ES-I3 (cell line): ENCODE measurements around the gene HOXA7.

Experiments
- H3K36me3 ChIP-seq: 2 replicates; pipeline ENCODE4 v1.6.1; 2013; ENCODE audit warnings: mild to moderate bottlenecking, low read length, control low read depth, moderate library complexity; ENCODE audit not compliant: insufficient read depth
- H3K4me1 ChIP-seq: 2 replicates; pipeline ENCODE4 v1.6.1; 2013; ENCODE audit warnings: mild to moderate bottlenecking, control low read depth, low read length; ENCODE audit not compliant: insufficient read depth
- H3K9ac ChIP-seq: 2 replicates; pipeline ENCODE4 v1.6.1; 2013; ENCODE audit warnings: low read depth, mild to moderate bottlenecking, low read length, moderate library complexity
- H3K9me3 ChIP-seq: 2 replicates; pipeline ENCODE4 v1.6.1; 2013; ENCODE audit warnings: mild to moderate bottlenecking, low read length, moderate library complexity; ENCODE audit not compliant: control insufficient read depth, insufficient read depth

The HOXA7 gene

DNA sequence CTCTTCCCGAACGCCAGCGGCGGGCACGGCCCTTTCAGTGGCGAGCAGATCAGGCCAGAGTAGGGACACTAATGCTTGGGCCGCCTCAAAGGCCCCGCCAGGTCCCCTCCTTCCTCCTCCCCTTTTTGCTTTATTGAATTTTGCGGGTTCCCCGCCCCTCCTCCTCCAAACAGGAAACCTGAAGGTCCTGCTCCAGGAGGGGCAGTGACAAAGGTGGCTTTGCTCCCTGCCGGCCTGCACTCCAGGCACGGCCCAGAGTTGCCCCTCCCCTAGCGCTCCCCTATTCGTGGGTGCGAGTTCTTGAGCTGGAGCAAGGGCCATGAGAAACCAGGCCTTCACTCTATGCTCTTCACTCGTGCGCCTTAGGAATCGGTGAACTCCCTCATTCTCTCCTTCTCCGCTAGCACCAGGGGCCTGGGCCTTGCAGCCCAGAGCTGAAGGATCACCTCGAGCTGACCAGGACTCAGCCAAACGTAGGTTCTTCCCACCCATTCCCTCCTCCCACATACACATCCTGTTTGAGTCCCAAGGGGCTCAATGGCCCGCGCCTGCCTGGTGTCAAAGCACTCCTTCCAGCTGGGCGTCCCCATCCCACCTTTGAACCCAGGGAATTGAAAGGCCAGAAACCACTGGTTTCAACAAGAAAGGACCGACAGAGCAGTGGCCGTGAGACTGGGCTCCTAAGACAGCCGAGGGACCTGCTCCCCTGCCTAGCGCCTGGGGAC is 8.3 kb downstream of the HOXA7 start:
- Histone ChIP-seq H3K9ac (no peak overlapping the region), H3K4me1 (no peaks in the 10 kb centered on the region), H3K36me3 (no peaks in the 10 kb centered on the region), H3K9me3 (no peaks in the 10 kb centered on the region)

GRCh38 chr7:27147199-27148030 is 9.1 kb downstream of the HOXA7 start, which contains the start of gene HOXA6:
HOXA6 (minus strand) TSS chr7:27147774; CDS start chr7:27147749, 25 bp downstream.
- H3K9ac ChIP-seq, result no peak within 1 kb of the TSS; the same call in 1 of the 2 replicates
- H3K36me3 ChIP-seq, result no peaks in the 10 kb centered on the region
- H3K4me1 ChIP-seq, result no peaks in the 10 kb centered on the region
- no peaks in the 10 kb centered on the region for H3K9me3 ChIP-seq

- H3K9me3 ChIP-seq, result no peaks in the 10 kb centered on the region
- H3K36me3 ChIP-seq, result no peaks in the 10 kb centered on the region
- no peak overlapping the region for H3K9ac ChIP-seq
- H3K4me1 ChIP-seq, result 0 out of 2 replicates have a peak, but pooled peaks cover 2% of the 10 kb centered on the region
Measured at GRCh38 chr7:27146491-27147198, 9.8 kb downstream of the HOXA7 start.

DNA sequence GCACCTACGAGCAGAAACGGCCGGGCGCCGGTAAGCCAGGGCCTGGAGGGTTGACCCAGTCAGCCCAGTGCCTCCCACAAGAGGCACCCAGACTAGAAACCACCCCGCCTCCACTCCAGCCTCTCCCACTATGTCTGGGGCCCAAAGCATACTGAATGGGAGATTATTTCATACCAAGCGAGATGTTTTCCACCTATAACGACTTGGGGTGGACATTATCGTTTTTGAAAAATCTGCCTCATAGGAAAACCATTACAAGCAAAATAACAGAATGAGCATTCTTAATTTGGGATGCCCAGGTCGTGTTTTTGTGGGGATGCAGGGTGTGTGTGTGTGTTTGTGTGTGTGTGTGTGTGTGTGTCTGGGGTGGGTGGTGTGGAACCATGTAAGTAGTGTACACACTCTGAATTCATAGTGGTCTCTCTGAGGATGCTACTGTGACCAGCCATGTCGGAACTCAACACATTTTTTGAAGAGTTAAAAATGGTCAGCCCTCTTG is 10.5 kb downstream of the HOXA7 start:
- Histone ChIP-seq H3K9ac (no peak overlapping the region), H3K4me1 (0 out of 2 replicates have a peak, but pooled peaks cover 4% of the 10 kb centered on the region), H3K36me3 (no peaks in the 10 kb centered on the region), H3K9me3 (no peaks in the 10 kb centered on the region)

GRCh38 chr7:27145165-27145913 is 11.1 kb downstream of the HOXA7 start:
- H3K9ac ChIP-seq, result no peak overlapping the region
- H3K4me1 ChIP-seq, result 0 out of 2 replicates have a peak, but pooled peaks cover 4% of the 10 kb centered on the region
- H3K36me3 ChIP-seq, result no peaks in the 10 kb centered on the region
- H3K9me3 ChIP-seq, result no peaks in the 10 kb centered on the region

GRCh38 chr7:27144781-27145164 is 11.7 kb downstream of the HOXA7 start:
- no peaks in the 10 kb centered on the region for H3K9me3 ChIP-seq
- H3K36me3 ChIP-seq, result no peaks in the 10 kb centered on the region
- H3K4me1 ChIP-seq, result 0 out of 2 replicates have a peak, but pooled peaks cover 4% of the 10 kb centered on the region
- no peak overlapping the region for H3K9ac ChIP-seq

GRCh38 chr7:27143950-27144780 is 12.3 kb downstream of the HOXA7 start:
- Histone ChIP-seq H3K9me3 (no peaks in the 10 kb centered on the region), H3K36me3 (no peaks in the 10 kb centered on the region)

GRCh38 chr7:27143023-27143949 is 13.2 kb downstream of the HOXA7 start, which contains the start of gene HOXA5:
HOXA5 (minus strand) TSS chr7:27143681; CDS start chr7:27143607, 74 bp downstream.
- 0 out of 2 replicates have a peak, but pooled peaks cover 4% of the 10 kb centered on the region for H3K4me1 ChIP-seq
- no peaks in the 10 kb centered on the region for H3K9me3 ChIP-seq
- H3K36me3 ChIP-seq, result no peaks in the 10 kb centered on the region
- H3K9ac ChIP-seq, result peak within 1 kb of the TSS; percentile 57; the same call in 1 of the 2 replicates

More at GRCh38 chr7:27143950-27144780, 12.3 kb downstream of the HOXA7 start:
- Histone ChIP-seq H3K4me1 (0 out of 2 replicates have a peak, but pooled peaks cover 4% of the 10 kb centered on the region), H3K9ac (no peak overlapping the region)

- Histone ChIP-seq H3K9me3 (no peaks in the 10 kb centered on the region), H3K9ac (peak overlapping the region; percentile 57; the same call in 1 of the 2 replicates), H3K4me1 (0 out of 2 replicates have a peak, but pooled peaks cover 4% of the 10 kb centered on the region), H3K36me3 (no peaks in the 10 kb centered on the region)
Measured at GRCh38 chr7:27142580-27143022, 13.9 kb downstream of the HOXA7 start.

DNA sequence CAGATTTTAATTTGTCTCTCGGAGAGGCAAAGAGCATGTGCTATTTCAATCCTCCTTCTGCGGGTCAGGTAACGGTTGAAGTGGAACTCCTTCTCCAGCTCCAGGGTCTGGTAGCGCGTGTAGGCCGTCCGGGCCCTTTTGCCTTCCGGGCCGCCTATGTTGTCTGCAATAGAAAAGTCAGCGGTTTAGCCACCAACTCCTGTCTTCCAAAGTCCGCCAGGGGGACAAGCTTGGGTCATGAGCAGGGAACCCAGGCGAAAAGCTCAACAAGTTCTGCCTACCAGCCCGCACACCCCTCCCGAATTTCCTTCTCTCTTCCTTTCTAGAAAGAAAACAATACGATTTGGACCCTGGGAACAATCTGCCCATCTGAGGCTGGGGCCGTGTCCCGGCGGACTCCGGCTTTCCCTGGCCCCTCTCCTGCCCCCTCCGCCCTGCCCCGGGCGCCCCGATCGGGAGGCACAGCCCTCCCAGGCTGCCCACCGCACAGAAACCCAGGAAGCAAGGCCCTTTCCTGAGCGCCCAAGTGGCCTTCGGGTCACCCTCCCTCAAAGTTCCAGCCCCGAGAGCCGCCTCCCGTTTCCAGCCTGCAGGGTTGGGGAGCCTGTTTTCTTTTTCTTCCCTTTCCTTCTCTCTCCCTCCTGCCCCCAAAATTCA is 14.4 kb downstream of the HOXA7 start:
- H3K36me3 ChIP-seq, result no peaks in the 10 kb centered on the region
- 0 out of 2 replicates have a peak, but pooled peaks cover 4% of the 10 kb centered on the region for H3K4me1 ChIP-seq
- H3K9me3 ChIP-seq, result no peaks in the 10 kb centered on the region
- peak overlapping the region; percentile 57; the same call in 1 of the 2 replicates for H3K9ac ChIP-seq

GRCh38 chr7:27141137-27141922 is 15.1 kb downstream of the HOXA7 start:
- Histone ChIP-seq H3K9ac (no peak overlapping the region), H3K36me3 (no peaks in the 10 kb centered on the region), H3K4me1 (0 out of 2 replicates have a peak, but pooled peaks cover 4% of the 10 kb centered on the region), H3K9me3 (no peaks in the 10 kb centered on the region)
